PC-3 (cell line): Measurements from ENCODE around the gene GMDS. TPM values are rescaled to one million over a fixed set of nuclear protein-coding genes. Genes with fewer than 3 reads are reported as not detected.

ENCODE experiments used
- ATAC-seq: fragments of 200-7000 bp; cut with Tn5 transposase; 2 replicates; pipeline ENCODE4 v1.9.1; 2020; ENCODE audit warnings: mild to moderate bottlenecking, moderate library complexity
- BruUV-seq: library from RNA; stranded (reverse); fragments of 400-500 nt; replicated peaks from 2 replicates; lab custom pipeline; 2021; lab: Mats Ljungman, UMichigan
- CTCF ChIA-PET: fragments of 300-600 bp; sonication (Branson Sonifier 250); formaldehyde crosslinking; loops from one replicate; lab custom pipeline; 2022; ENCODE audit warnings: antibody characterized with exemption; lab: Charles Lee
- POLR2A ChIA-PET: fragments of 300-600 bp; sonication (Branson Sonifier 250); formaldehyde crosslinking; loops from one replicate; lab custom pipeline; 2022; ENCODE audit warnings: antibody characterized with exemption; ENCODE audit not compliant: unreplicated experiment; lab: Charles Lee
- DNase-seq: peaks from one replicate; pipeline ENCODE4 v3.0.0-alpha.2; 2015
- H2AFZ ChIP-seq: fragments of 300-600 bp; sonication (generic); 2 replicates; pipeline ENCODE4 v1.6.0; 2016; ENCODE audit warnings: antibody characterized with exemption, low read length
- H3F3A ChIP-seq: fragments of 300-600 bp; sonication (generic); one replicate; pipeline ENCODE4 v1.6.0; 2017; ENCODE audit warnings: antibody characterized with exemption, low read length, control low read depth, mild to moderate bottlenecking; ENCODE audit not compliant: unreplicated experiment
- H3K27ac ChIP-seq: fragments of 300-600 bp; sonication (generic); 2 replicates; pipeline ENCODE4 v1.5.1; 2016; ENCODE audit warnings: mild to moderate bottlenecking, low read length
- H3K27me3 ChIP-seq: fragments of 300-600 bp; sonication (generic); 2 replicates; pipeline ENCODE4 v1.6.1; 2016; ENCODE audit warnings: low read length, mixed read lengths
- H3K36me3 ChIP-seq: fragments of 300-600 bp; sonication (generic); 2 replicates; pipeline ENCODE4 v1.6.1; 2016; ENCODE audit warnings: low read depth, mixed run types, low read length, mixed read lengths
- H3K4me1 ChIP-seq: fragments of 300-600 bp; sonication (generic); 2 replicates; pipeline ENCODE4 v1.5.1; 2016; ENCODE audit warnings: low read length; ENCODE audit not compliant: insufficient read depth
- H3K4me2 ChIP-seq: fragments of 300-600 bp; sonication (generic); 2 replicates; pipeline ENCODE4 v1.6.0; 2016; ENCODE audit warnings: low read length
- H3K4me3 ChIP-seq: fragments of 300-600 bp; sonication (generic); 2 replicates; pipeline ENCODE4 v1.5.1; 2016; ENCODE audit warnings: mild to moderate bottlenecking, low read length, mixed read lengths
- H3K79me2 ChIP-seq: fragments of 300-600 bp; sonication (generic); 2 replicates; pipeline ENCODE4 v1.6.1; 2017; ENCODE audit warnings: low read length, mixed read lengths
- H3K9ac ChIP-seq: fragments of 300-600 bp; sonication (generic); 2 replicates; pipeline ENCODE4 v1.6.0; 2016; ENCODE audit warnings: mild to moderate bottlenecking, low read length
- H3K9me2 ChIP-seq: fragments of 300-600 bp; sonication (generic); replicated peaks from 2 replicates; pipeline ENCODE4 v1.6.1; 2016; ENCODE audit warnings: mixed run types, low read length, mixed read lengths
- H3K9me3 ChIP-seq: fragments of 300-600 bp; sonication (generic); 2 replicates; pipeline ENCODE4 v1.6.1; 2016; ENCODE audit warnings: low read length, mixed read lengths
- H4K20me1 ChIP-seq: fragments of 300-600 bp; sonication (generic); 2 replicates; pipeline ENCODE4 v1.6.1; 2016; ENCODE audit warnings: low read length, mixed read lengths
- CTCF ChIP-seq: fragments of 300-600 bp; sonication (generic); conservative IDR thresholded peaks from 2 replicates; pipeline ENCODE4 v1.5.1; 2017; ENCODE audit warnings: antibody characterized with exemption, low read depth, mild to moderate bottlenecking, low read length
- EZH2 ChIP-seq: fragments of 300-600 bp; sonication (generic); IDR thresholded peaks from one replicate; pipeline ENCODE4 v1.6.1; 2017; ENCODE audit warnings: antibody characterized with exemption, mild to moderate bottlenecking, low read length; ENCODE audit not compliant: unreplicated experiment
- EZH2phosphoT487 ChIP-seq: fragments of 300-600 bp; sonication (generic); IDR thresholded peaks from 2 replicates; pipeline ENCODE4 v1.6.1; 2018; ENCODE audit warnings: mild to moderate bottlenecking, antibody characterized with exemption, low read length, borderline replicate concordance
- intact Hi-C: fragments of 100-400 bp; cut with micrococcal nuclease; formaldehyde crosslinking; loops from 2 replicates; pipeline ENCODE4 v1.9.0; 2023
- total RNA-seq: library from RNA; depleted of rRNA; stranded (reverse); fragments of >200 nt; gene quantifications from 2 replicates; pipeline ENCODE4 v1.2.3, GENCODE V29; 2014

The GMDS gene
- total RNA-seq, 1 experiment from 2014 or later = 18.3 TPM

GRCh38 chr6:2111162-2111677 lies 134.2 kb downstream of the GMDS start:
- no peaks in the 10 kb centered on the region for H4K20me1 ChIP-seq
- peak; percentile 75 for ATAC-seq

DNA sequence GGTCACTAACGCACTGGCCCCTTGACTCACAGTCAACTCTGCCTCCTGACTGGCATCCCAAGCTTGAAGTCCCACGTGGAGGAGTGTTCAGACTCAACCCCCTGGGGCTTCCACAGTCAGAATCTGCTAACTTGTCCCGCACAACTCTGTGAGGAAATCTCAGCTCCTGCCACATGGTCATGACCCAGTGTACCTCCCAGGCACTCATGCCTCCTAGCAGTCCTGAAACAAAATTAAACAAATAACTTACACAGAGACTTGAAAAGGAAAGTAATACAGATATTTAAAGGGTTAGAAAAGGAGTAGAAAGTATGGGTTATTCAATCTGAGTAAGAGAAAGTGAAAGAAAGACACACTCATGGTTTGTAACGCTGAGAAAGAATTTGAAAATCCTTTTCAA lies 134.9 kb downstream of the GMDS start:
- TF ChIP-seq CTCF (no peak), EZH2phosphoT487 (no peak), EZH2 (no peak)
- Histone ChIP-seq H3K27me3 (no peaks in the 10 kb centered on the region), H3K9ac (no peak overlapping the region), H4K20me1 (no peaks in the 10 kb centered on the region), H3K79me2 (peaks cover 9% of the 10 kb centered on the region), H3K36me3 (no peaks in the 10 kb centered on the region), H2AFZ (no peak overlapping the region), H3K4me1 (peaks cover 15% of the 10 kb centered on the region), H3K9me2 (no peaks in the 10 kb centered on the region), H3K4me3 (no peak overlapping the region), H3K4me2 (0 out of 2 replicates have a peak overlapping the region, but pooled peaks have one; percentile 7), H3K27ac (peak overlapping the region; percentile 16; the same call in 1 of the 2 replicates), H3K9me3 (no peaks in the 10 kb centered on the region), H3F3A (no peaks in the 10 kb centered on the region)
- no TSS peak for BruUV-seq
- ATAC-seq (no peak), DNase-seq (no peak)
- intact Hi-C loops = loop anchor here (10.0 kb wide), 1 partner anchor 54 kb away; no protein-coding TSS in a partner anchor
- ChIA-PET POLR2A (no interaction called here), CTCF (no interaction called here)

More at GRCh38 chr6:2111162-2111677, 134.2 kb downstream of the GMDS start:
- CTCF ChIA-PET = no interaction called here
- Histone ChIP-seq H3K9me2 (no peaks in the 10 kb centered on the region), H3K27ac (peak overlapping the region; percentile 72), H3K79me2 (peaks cover 9% of the 10 kb centered on the region), H3F3A (no peaks in the 10 kb centered on the region), H3K4me3 (no peak overlapping the region), H3K4me2 (peak overlapping the region; percentile 47; the same call in 1 of the 2 replicates), H3K9ac (no peak overlapping the region), H3K36me3 (no peaks in the 10 kb centered on the region), H3K9me3 (no peaks in the 10 kb centered on the region), H3K27me3 (no peaks in the 10 kb centered on the region), H3K4me1 (peaks cover 17% of the 10 kb centered on the region), H2AFZ (no peak overlapping the region)
- POLR2A ChIA-PET = no interaction called here
- no peak for TF ChIP-seq EZH2
- TF ChIP-seq CTCF = no peak
- no peak for TF ChIP-seq EZH2phosphoT487
- intact Hi-C loops = loop anchor here (10.0 kb wide), 1 partner anchor 54 kb away; no protein-coding TSS in a partner anchor
- DNase-seq = peak; percentile 80
- no TSS peak for BruUV-seq

DNA sequence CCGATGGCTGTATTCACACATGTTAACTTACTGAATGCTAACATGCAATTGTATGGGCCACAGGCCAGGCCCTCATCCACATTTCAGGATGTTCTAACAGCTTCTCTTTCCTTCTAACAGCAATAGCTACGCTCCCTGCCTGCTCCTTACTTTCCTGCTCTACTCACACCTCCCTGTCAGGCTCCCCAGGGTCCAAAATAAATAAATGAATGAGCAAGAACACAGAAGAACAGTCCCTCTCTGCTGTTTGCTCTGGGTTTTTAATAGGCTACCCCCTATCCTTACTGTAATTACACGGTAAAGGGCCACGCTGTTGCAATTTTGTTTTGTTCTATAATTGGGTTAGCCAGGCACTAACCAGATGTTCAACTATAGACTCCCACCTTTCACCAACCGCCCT lies 135.6 kb downstream of the GMDS start:
- Histone ChIP-seq H3K27me3 (no peaks in the 10 kb centered on the region), H3K4me3 (no peak overlapping the region), H3K9me2 (no peaks in the 10 kb centered on the region), H3F3A (no peaks in the 10 kb centered on the region), H3K9ac (no peak overlapping the region), H3K4me2 (no peak overlapping the region), H3K27ac (no peak overlapping the region), H3K79me2 (peaks cover 9% of the 10 kb centered on the region), H3K36me3 (no peaks in the 10 kb centered on the region), H3K4me1 (peaks cover 15% of the 10 kb centered on the region), H3K9me3 (no peaks in the 10 kb centered on the region), H4K20me1 (no peaks in the 10 kb centered on the region), H2AFZ (no peak overlapping the region)
- BruUV-seq = no TSS peak
- ChIA-PET CTCF (no interaction called here), POLR2A (no interaction called here)
- TF ChIP-seq EZH2 (no peak), EZH2phosphoT487 (no peak)
- ATAC-seq (no peak), DNase-seq (no peak)
- intact Hi-C loops = loop anchor here (5.0 to 10.0 kb wide), 3 partner anchors 55 to 588 kb away; no protein-coding TSS in a partner anchor
